Adrenal gland (tissue), 12 donors: ENCODE data around the gene CYSRT1. TPM values are rescaled to one million over a fixed set of nuclear protein-coding genes. Genes with fewer than 3 reads are reported as not detected.

Experiments
- DNase-seq, 7 donors: peaks; one replicate each; pipeline ENCODE4 v3.0.0-alpha.2; 2019 to 2020
- H3K27ac ChIP-seq, 5 donors: fragments of 200-600 bp; sonication (generic) in 4 of 5; 1 replicate in 3 of 5; 2 replicates in 2 of 5; pipeline versions ENCODE4 v1.5.1 to v1.8.0; 2016 to 2020; ENCODE audit warnings: mild to moderate bottlenecking in 1 of 5
- H3K27me3 ChIP-seq: fragments of 200-600 bp; 2 replicates; pipeline ENCODE4 v1.8.0; 2021
- H3K36me3 ChIP-seq, 2 donors: fragments of 200-600 bp; replicated peaks in 1 of 2; 1 replicate in 1 of 2; 2 replicates in 1 of 2; pipeline versions ENCODE4 v1.5.1 to v1.8.0; 2018 to 2022
- H3K4me1 ChIP-seq, 2 donors: fragments of 200-600 bp; replicated peaks in 1 of 2; 1 replicate in 1 of 2; 2 replicates in 1 of 2; pipeline versions ENCODE4 v1.5.1 to v1.8.0; 2018 to 2021
- H3K4me3 ChIP-seq, 4 donors: fragments of 200-600 bp; sonication (generic) in 3 of 4; one replicate each; pipeline ENCODE4 v1.5.1; 2016 to 2018
- H3K9me3 ChIP-seq, 3 donors: fragments of 200-600 bp; sonication (generic) in 1 of 3; replicated peaks in 1 of 3; 1 replicate in 2 of 3; 2 replicates in 1 of 3; pipeline versions ENCODE4 v1.5.1 to v1.8.0; 2016 to 2021
- POLR2A ChIP-seq, 2 donors: fragments of 450-650 bp; IDR thresholded peaks; one replicate each; pipeline ENCODE4 v1.6.1; 2017; ENCODE audit warnings: antibody characterized with exemption in 2 of 2, mild to moderate bottlenecking in 2 of 2, moderate library complexity in 1 of 2
- WGBS, 4 donors: extraction: QIAGEN DNeasy Blood & Tissue Kit in 2 of 4; methylation state at CpG; one replicate each; pipeline versions ENCODE4 v1.1.5 to v1.1.7; 2013 to 2017; 5-methylcytosine and 5-hydroxymethylcytosine counted together
- intact Hi-C, 2 donors: fragments of 100-400 bp; cut with DNase I; formaldehyde crosslinking; loops; one replicate each; pipeline versions ENCODE4 v1.14.1 to v1.15.0; 2022 to 2023
- polyA plus RNA-seq, 3 donors: library from polyadenylated mRNA; stranded (reverse); fragments of 200-250 nt in 2 of 3; fragments of 350-450 nt in 1 of 3; fragmentation: Illumina TruSeq in 1 of 3; extraction: RNeasy Lipid Tissue Mini Kit (QIAGEN cat#74804) in 1 of 3; gene quantifications; one replicate each; pipeline ENCODE4 v1.2.3, GENCODE V29; 2013 to 2014
- total RNA-seq, 9 donors: library from RNA; depleted of rRNA in 4 of 9; stranded (reverse); fragments of >200 nt in 4 of 9; fragments of 120-200 nt in 1 of 9; fragmentation: NEBNext Ultra II Directional in 1 of 9; extraction: Animal tissue kit (Norgen Biotek cat#: 25700) in 1 of 9; gene quantifications; one replicate each; pipeline versions ENCODE4 v1.1.0 to v1.2.4, GENCODE V29; 2013 to 2023
- TF ChIP-seq, protein P1 (sequence below), 6 experiments: fragments of 450-650 bp in 4 of 6; fragments of 200-600 bp in 2 of 6; sonication (generic) in 1 of 6; IDR thresholded peaks; 1 replicate in 5 of 6; 2 replicates in 1 of 6; pipeline versions ENCODE4 v1.5.1 to v1.8.0; 2016 to 2021; ENCODE audit warnings: antibody characterized with exemption in 6 of 6, mild to moderate bottlenecking in 2 of 6, moderate library complexity in 1 of 6
- donor health status: healthy with polysubstance abuse.
- donor health status: Bipolar disorder and iron deficiency.
- donor health status: DM: yes; HTN: yes; CAD: no.
- donor health status: DM: no; HTN: no; CAD: no.
- donor health status: DM: no; HTN: no; CAD: no.
- donor health status: DM: yes; HTN: yes; CAD: no.

Gene CYSRT1
- total and polyA plus RNA-seq, 12 donors = 0.56 to 4.6 (median 1.7) TPM; not detected in 1

DNA sequence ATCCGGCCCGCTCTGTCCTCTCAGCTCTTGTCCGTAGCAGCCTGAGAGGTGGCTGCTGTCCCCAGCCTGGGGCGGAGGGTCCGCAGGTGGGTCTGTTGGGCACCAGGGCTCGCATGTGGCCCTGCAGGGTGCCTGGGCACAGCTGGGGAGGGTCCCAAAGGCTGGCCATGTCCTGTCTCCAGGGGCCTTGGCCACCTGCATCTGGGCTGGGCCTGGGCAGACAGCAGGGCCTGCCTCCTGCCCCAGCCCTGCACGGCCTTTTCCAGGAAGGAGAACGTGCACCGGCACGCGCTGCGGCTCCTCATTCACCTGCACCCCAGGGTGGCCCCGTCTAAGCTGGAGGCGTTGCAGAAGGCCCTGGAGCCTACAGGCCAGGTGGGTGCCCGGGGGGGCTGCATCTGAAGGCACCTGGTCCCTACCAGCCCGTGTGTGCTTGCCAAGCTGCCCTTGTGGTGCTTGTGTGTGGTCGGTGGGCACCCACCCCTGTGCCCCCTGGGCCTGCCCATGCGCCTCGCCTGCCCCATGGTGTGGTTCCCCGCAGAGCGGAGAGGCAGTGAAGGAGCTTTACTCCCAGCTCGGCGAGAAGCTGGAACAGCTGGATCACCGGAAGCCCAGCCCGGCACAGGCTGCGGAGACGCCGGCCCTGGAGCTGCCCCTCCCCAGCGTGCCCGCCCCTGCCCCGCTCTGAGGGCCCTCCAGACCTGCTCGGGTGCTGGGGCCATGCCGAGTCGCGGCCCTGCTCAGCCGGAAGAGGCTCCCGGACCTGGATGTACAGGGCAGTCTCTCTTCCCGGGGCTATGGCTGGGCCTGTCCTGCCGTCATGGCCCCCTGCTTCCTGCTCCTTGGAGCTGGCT, 47.5 kb downstream of the CYSRT1 start:
- DNase-seq = peak in 1 of 7 donors; percentile 16
- Histone ChIP-seq H3K4me1 (peaks cover 4 to 23% of the 10 kb centered on the region in 2 donors), H3K27me3 (no peaks in the 10 kb centered on the region), H3K27ac (no peak overlapping the region), H3K4me3 (no peak overlapping the region), H3K9me3 (no peaks in the 10 kb centered on the region), H3K36me3 (peaks cover 0 to 21% of the 10 kb centered on the region in 2 donors)
- intact Hi-C loops = no loop called here
- WGBS, 4 donors = 92 to 96% (median 94%) methylated on average over 8 to 39 of the region's 39 CpGs
- TF ChIP-seq POLR2A (IDR thresholded peaks at IDR 0.05) = no peak
- TF ChIP-seq, protein P1, sequence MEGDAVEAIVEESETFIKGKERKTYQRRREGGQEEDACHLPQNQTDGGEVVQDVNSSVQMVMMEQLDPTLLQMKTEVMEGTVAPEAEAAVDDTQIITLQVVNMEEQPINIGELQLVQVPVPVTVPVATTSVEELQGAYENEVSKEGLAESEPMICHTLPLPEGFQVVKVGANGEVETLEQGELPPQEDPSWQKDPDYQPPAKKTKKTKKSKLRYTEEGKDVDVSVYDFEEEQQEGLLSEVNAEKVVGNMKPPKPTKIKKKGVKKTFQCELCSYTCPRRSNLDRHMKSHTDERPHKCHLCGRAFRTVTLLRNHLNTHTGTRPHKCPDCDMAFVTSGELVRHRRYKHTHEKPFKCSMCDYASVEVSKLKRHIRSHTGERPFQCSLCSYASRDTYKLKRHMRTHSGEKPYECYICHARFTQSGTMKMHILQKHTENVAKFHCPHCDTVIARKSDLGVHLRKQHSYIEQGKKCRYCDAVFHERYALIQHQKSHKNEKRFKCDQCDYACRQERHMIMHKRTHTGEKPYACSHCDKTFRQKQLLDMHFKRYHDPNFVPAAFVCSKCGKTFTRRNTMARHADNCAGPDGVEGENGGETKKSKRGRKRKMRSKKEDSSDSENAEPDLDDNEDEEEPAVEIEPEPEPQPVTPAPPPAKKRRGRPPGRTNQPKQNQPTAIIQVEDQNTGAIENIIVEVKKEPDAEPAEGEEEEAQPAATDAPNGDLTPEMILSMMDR (IDR thresholded peaks at IDR 0.05) = no peak

DNA sequence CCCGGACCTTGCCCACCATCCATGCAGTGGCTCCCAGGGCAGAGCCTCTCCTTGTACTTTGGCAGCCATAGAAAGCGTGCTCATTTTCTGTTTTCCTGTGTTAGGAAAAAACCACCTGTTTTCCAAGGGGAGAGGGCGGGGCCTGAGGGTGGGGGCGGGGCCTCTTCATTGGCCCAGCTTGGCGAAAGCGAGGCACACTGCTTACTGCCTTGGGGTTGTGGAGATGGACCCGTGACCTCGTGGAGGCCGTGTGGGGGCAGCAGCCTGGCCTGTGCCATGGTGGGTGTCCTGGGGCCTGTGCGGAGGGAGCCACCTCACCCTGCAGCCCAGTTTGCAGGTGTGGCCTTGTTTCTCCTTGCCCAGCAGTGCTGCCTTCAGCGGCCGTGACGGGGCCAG, 48.1 kb downstream of the CYSRT1 start:
- no peak for TF ChIP-seq POLR2A (IDR thresholded peaks at IDR 0.05)
- TF ChIP-seq, protein P1 (IDR thresholded peaks at IDR 0.05) = no peak
- Histone ChIP-seq H3K4me3 (no peak overlapping the region), H3K36me3 (peaks cover 0 to 21% of the 10 kb centered on the region in 2 donors), H3K27me3 (no peaks in the 10 kb centered on the region), H3K27ac (no peak overlapping the region), H3K9me3 (no peaks in the 10 kb centered on the region), H3K4me1 (peaks cover 4 to 23% of the 10 kb centered on the region in 2 donors)
- intact Hi-C loops = no loop called here
- no peak for DNase-seq
- 80 to 88% (median 83%) methylated on average over 4 to 13 of the region's 13 CpGs for WGBS, 4 donors

DNA sequence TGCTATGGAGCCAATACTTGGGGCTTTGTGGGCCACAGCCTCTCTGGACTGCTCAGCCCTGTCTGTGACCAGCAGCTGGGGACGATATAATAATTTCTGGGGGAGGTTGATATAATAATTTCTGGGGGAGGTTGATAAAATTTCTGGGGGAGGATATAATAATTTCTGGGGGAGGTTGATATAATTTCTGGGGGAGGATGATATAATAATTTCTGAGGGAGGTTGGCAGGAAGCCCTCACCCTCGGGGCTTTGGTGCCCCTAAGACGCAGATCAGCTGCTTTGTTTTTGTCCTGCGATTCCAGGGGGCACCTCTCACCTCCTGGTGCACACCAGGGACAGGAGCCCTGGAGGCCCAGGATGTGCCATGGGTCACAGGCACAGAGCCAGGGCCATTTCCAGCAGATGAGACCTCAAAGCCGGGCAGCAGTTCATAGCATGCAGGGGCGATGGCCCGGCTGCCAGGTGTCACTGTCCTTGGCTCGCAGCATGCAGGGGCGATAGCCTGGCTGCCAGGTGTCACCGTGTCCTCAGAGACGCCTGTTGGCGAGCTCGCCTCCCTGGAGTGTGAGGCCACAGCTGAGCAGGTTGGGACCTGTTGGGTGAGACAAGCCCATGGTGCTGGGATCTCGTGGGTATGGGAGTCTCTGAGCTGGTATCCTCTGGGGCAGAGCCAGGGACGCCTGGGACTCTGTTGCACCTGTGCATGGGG, 48.8 kb downstream of the CYSRT1 start:
- TF ChIP-seq, protein P1 (IDR thresholded peaks at IDR 0.05) = no peak
- TF ChIP-seq POLR2A (IDR thresholded peaks at IDR 0.05) = no peak
- WGBS, 4 donors = 68 to 87% (median 75%) methylated on average over 8 to 15 of the region's 15 CpGs
- Histone ChIP-seq H3K36me3 (peaks cover 0 to 21% of the 10 kb centered on the region in 2 donors), H3K27ac (no peak overlapping the region), H3K9me3 (no peaks in the 10 kb centered on the region), H3K4me3 (no peak overlapping the region), H3K4me1 (peaks cover 4 to 18% of the 10 kb centered on the region in 2 donors), H3K27me3 (peaks cover 4% of the 10 kb centered on the region)
- peak in 1 of 7 donors; percentile 19 for DNase-seq
- intact Hi-C loops = no loop called here

DNA sequence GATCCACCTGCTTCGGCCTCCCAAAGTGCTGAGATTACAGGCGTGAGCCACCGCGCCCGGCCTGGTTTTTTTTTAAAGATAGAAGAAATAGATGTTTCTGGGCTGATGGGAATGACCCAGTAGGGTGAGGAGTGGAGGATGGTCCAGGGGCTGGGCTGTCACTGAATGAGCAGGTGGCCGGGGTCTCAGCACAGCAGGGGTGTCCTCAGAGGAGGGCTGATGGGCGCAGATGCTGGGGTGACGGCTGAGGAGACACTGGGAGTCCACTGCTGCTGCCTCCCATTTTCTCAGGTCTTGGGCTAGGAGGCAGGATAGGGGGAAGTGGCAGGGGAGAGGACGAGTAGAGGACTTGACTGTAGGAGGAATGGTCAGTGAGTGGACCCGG, 50.2 kb downstream of the CYSRT1 start:
- Histone ChIP-seq H3K27me3 (peaks cover 9% of the 10 kb centered on the region), H3K27ac (no peak overlapping the region), H3K9me3 (no peaks in the 10 kb centered on the region), H3K36me3 (peaks cover 0 to 21% of the 10 kb centered on the region in 2 donors), H3K4me3 (no peak overlapping the region), H3K4me1 (peaks cover 0 to 7% of the 10 kb centered on the region in 2 donors)
- DNase-seq = peak in 1 of 7 donors; percentile 12
- WGBS, 4 donors = 84 to 88% (median 85%) methylated on average over 10 of the region's 10 CpGs
- TF ChIP-seq, protein P1 (IDR thresholded peaks at IDR 0.05) = no peak
- TF ChIP-seq POLR2A (IDR thresholded peaks at IDR 0.05) = no peak
- intact Hi-C loops = no loop called here
